Psoas muscle (tissue), 8 donors: ENCODE measurements around the gene UBL5. TPM values are rescaled to one million over a fixed set of nuclear protein-coding genes. Genes with fewer than 3 reads are reported as not detected.
"Not testable (repeated sequence)": the region's sequence is repeated elsewhere in the genome, so short reads cannot be mapped to it uniquely, and the experiment has no call there.

Experiments
- ATAC-seq, 4 donors: fragments of 200-7000 bp; cut with Tn5 transposase; one replicate each; pipeline ENCODE4 v1.9.1; 2020; ENCODE audit warnings: moderate library complexity in 3 of 4, mild to moderate bottlenecking in 2 of 4
- DNase-seq, 2 donors: peaks; one replicate each; pipeline ENCODE4 v3.0.0-alpha.2; 2020
- H3K27ac ChIP-seq: fragments of 200-600 bp; one replicate; pipeline ENCODE4 v1.8.0; 2022
- H3K27me3 ChIP-seq, 3 donors: fragments of 200-600 bp in 1 of 3; one replicate each; pipeline versions ENCODE4 v1.6.1 to v1.8.0; 2013 to 2022; ENCODE audit warnings: low read length in 2 of 3, mild to moderate bottlenecking in 2 of 3, moderate library complexity in 1 of 3; ENCODE audit not compliant: insufficient read depth in 3 of 3
- H3K36me3 ChIP-seq, 2 donors: fragments of 200-600 bp in 1 of 2; one replicate each; pipeline versions ENCODE4 v1.6.1 to v1.8.0; 2013 to 2022; ENCODE audit warnings: low read depth in 1 of 2, mild to moderate bottlenecking in 1 of 2, moderate library complexity in 1 of 2; ENCODE audit not compliant: insufficient read depth in 1 of 2
- H3K4me1 ChIP-seq: fragments of 200-600 bp; one replicate; pipeline ENCODE4 v1.8.0; 2022
- H3K4me3 ChIP-seq: fragments of 200-600 bp; one replicate; pipeline ENCODE4 v1.8.0; 2022; ENCODE audit warnings: mild to moderate bottlenecking
- H3K9me3 ChIP-seq: fragments of 200-600 bp; one replicate; pipeline ENCODE4 v1.8.0; 2022
- WGBS, 3 donors: extraction: QIAGEN DNeasy Blood & Tissue Kit; methylation state at CpG; one replicate each; pipeline versions ENCODE4 v1.1.6 to v1.1.7; 2013; 5-methylcytosine and 5-hydroxymethylcytosine counted together
- intact Hi-C, 2 donors: fragments of 100-400 bp; cut with DNase I; formaldehyde crosslinking; loops; one replicate each; pipeline versions ENCODE4 v1.11.0 to v1.14.2; 2022
- polyA plus RNA-seq, 3 donors: library from polyadenylated mRNA; stranded (reverse); fragments of 200-250 nt; gene quantifications; one replicate each; pipeline ENCODE4 v1.2.3, GENCODE V29; 2013
- total RNA-seq, 4 donors: library from RNA; stranded (reverse); fragmentation: NEBNext Ultra II Directional in 2 of 4; extraction: Animal tissue kit (Norgen Biotek cat#: 25700) in 2 of 4; gene quantifications; one replicate each; pipeline versions ENCODE4 v1.2.1 to v1.2.4, GENCODE V29; 2021 to 2023
- TF ChIP-seq, protein P1 (sequence below): fragments of 200-600 bp; IDR thresholded peaks from one replicate; pipeline ENCODE4 v1.8.0; 2022; ENCODE audit warnings: antibody characterized with exemption
- donor health status: healthy with polysubstance abuse.
- donor health status: DM: no; HTN: no; CAD: no; lungs with moderate emphysema.
- donor health status: Bipolar disorder and iron deficiency.
- donor health status: healthy.
- donor health status: DM: yes; HTN: yes; CAD: no.
- donor health status: DM: no; HTN: no; CAD: no.
- donor health status: DM: no; HTN: no; CAD: no.
- donor health status: DM: yes; HTN: yes; CAD: no.

The UBL5 gene
- total and polyA plus RNA-seq, 7 donors = 262 to 659 (median 368) TPM

DNA sequence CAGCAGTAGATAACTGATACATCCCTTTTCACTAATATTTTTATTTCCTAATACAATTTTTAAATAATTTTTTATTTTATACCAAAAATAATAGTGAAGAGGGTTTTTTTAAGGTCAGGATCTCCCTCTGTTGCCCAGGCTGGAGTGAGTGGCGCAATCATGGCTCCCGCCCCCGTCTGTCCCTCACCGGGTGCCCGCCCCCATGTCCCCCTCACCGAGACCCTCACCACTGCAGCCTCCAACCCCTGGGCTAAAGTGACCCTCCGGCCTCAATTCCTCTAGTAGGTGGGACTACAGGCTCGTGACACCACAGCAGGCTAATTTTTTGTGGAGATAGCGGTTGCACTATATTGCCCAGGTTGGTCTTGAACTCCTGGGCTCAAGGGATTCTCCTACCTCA, 41.4 kb upstream of the UBL5 start:
- 50 to 51% (median 51%) methylated on average over 9 of the region's 9 CpGs for WGBS, 3 donors
- Histone ChIP-seq H3K36me3 (no peaks in the 10 kb centered on the region), H3K4me3 (peak overlapping the region; percentile 69), H3K4me1 (no peaks in the 10 kb centered on the region), H3K27ac (peak overlapping the region; percentile 80), H3K27me3 (peaks cover 0 to 37% (median 4%) of the 10 kb centered on the region in 3 donors), H3K9me3 (no peaks in the 10 kb centered on the region)
- intact Hi-C loops = no loop called here
- no peak for DNase-seq
- no peak for ATAC-seq
- TF ChIP-seq, protein P1, sequence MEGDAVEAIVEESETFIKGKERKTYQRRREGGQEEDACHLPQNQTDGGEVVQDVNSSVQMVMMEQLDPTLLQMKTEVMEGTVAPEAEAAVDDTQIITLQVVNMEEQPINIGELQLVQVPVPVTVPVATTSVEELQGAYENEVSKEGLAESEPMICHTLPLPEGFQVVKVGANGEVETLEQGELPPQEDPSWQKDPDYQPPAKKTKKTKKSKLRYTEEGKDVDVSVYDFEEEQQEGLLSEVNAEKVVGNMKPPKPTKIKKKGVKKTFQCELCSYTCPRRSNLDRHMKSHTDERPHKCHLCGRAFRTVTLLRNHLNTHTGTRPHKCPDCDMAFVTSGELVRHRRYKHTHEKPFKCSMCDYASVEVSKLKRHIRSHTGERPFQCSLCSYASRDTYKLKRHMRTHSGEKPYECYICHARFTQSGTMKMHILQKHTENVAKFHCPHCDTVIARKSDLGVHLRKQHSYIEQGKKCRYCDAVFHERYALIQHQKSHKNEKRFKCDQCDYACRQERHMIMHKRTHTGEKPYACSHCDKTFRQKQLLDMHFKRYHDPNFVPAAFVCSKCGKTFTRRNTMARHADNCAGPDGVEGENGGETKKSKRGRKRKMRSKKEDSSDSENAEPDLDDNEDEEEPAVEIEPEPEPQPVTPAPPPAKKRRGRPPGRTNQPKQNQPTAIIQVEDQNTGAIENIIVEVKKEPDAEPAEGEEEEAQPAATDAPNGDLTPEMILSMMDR = no peak

DNA sequence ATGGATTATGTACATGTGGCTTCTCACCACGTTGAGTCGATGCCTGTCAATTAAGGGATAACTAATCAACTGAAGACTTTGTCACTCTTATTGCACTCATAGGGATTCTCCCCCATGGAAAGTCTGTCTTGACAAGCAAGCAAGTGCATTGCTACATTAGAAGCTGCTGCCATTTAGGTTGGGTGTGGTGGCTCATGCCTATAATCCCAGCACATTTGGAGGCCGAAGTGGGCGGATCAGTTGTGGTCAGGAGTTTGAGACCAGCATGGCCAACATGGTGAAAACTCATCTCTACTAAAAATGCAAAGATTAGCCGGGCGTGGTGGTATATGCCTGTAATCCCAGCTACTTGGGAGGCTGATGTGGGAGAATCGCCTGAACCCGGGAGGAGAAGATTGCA, 40.9 kb upstream of the UBL5 start:
- no peaks in the 10 kb centered on the region for H3K4me1 ChIP-seq
- WGBS, 3 donors = 87 to 90% (median 89%) methylated on average over 8 of the region's 8 CpGs
- TF ChIP-seq, protein P1 = no peak
- no peaks in the 10 kb centered on the region for H3K9me3 ChIP-seq
- intact Hi-C loops = no loop called here
- no peaks in the 10 kb centered on the region for H3K36me3 ChIP-seq
- no peak overlapping the region for H3K4me3 ChIP-seq
- ATAC-seq (no peak), DNase-seq (no peak)
- no peak overlapping the region for H3K27ac ChIP-seq
- H3K27me3 ChIP-seq = peaks cover 0 to 40% (median 4%) of the 10 kb centered on the region in 3 donors

DNA sequence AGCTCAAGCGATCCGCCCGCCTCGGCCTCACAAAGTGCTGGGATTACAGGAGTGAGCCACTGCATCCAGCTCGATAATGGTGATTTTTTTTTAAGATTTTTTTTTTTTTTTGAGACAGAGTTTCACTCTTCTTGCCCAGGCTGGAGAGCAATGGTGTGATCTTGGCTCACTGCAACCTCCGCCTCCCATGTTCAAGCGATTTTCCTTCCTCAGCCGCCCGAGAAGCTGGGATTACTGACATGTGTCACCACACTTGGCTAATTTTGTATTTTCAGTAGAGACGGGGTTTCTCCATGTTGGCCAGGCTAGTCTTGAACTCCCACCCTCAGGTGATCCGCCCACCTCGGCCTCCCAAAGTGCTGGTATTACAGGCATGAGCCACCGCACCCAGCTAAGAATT, 39.1 kb upstream of the UBL5 start:
- H3K36me3 ChIP-seq, intact Hi-C loops, H3K4me3 ChIP-seq, DNase-seq, H3K9me3 ChIP-seq, H3K4me1 ChIP-seq, ATAC-seq, H3K27ac ChIP-seq: not testable (repeated sequence)
- 90 to 92% (median 91%) methylated on average over 13 of the region's 13 CpGs for WGBS, 3 donors
- H3K27me3 ChIP-seq = peaks cover 0 to 44% (median 4%) of the 10 kb centered on the region in 3 donors

DNA sequence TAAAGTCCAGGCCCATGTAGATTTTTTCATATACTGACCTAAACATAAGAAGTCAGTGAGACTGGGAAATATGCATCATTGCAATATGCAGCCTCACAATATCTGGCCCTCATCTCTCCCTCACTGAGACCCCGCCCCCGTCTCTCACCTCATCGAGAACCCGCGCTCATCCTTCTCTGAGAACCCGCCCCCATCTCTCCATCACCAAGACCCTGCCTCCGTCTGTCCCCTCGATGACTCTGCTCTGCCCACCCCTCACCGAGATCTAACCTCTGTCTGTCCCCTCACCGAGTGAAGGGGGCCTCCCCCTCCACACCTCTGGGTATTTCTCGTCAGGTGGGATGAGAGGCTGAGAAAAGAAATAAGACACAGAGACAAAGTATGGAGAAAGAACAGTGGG, 38.7 kb upstream of the UBL5 start:
- Histone ChIP-seq H3K27me3 (peaks cover 0 to 44% (median 4%) of the 10 kb centered on the region in 3 donors), H3K27ac (no peak overlapping the region), H3K9me3 (no peaks in the 10 kb centered on the region), H3K36me3 (no peaks in the 10 kb centered on the region), H3K4me1 (no peaks in the 10 kb centered on the region), H3K4me3 (no peak overlapping the region)
- intact Hi-C loops = no loop called here
- DNase-seq (no peak), ATAC-seq (no peak)
- 72 to 78% (median 77%) methylated on average over 11 of the region's 11 CpGs for WGBS, 3 donors
- TF ChIP-seq, protein P1 = no peak

DNA sequence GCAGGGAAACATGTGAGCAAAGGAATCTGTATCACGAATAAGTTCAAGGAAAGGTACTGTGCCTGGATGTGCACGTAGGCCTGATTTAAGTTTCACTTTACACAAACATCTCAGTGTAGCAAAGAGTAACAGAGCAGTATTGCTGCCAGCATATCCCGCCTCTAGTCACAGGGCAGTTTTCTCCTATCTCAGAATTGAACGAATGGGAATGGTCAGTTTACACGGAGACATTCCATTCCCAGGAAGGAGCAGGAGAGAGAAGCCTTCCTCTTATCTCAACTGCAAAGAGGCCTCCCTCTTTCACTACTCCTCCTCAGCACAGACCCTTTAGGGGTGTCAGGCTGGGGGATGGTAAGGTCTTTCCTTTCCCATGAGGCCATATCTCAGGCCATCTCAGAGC, 38.1 kb upstream of the UBL5 start:
- H3K9me3 ChIP-seq, H3K36me3 ChIP-seq, H3K4me1 ChIP-seq, H3K27ac ChIP-seq, DNase-seq, intact Hi-C loops, H3K4me3 ChIP-seq, ATAC-seq: not testable (repeated sequence)
- WGBS, 3 donors = 46 to 51% (median 50%) methylated on average over 5 of the region's 5 CpGs
- H3K27me3 ChIP-seq = peaks cover 0 to 40% (median 4%) of the 10 kb centered on the region in 3 donors

DNA sequence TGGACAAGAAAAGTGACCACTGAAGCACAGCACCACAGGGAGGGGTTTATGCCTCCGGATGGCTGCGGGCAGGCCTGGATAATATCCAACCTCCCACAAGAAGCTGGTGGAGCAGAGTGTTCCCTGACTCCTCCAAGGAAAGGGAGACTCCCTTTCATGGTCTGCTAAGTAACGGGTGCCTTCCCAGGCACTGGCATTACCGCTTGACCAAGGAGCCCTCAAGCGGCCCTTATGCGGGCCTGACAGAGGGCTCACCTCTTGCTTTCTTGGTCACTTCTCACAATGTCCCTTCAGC, 36.7 kb upstream of the UBL5 start:
- not testable (repeated sequence) for H3K27ac ChIP-seq, H3K4me1 ChIP-seq, DNase-seq, H3K36me3 ChIP-seq, ATAC-seq, H3K9me3 ChIP-seq
- WGBS, 3 donors = 72 to 83% (median 76%) methylated on average over 6 of the region's 6 CpGs
- intact Hi-C loops = loop anchor here (5.0 kb wide), 2 partner anchors 164 to 479 kb away; no protein-coding TSS in a partner anchor
- H3K4me3 ChIP-seq = peak overlapping the region; percentile 52
- peaks cover 0 to 33% (median 2%) of the 10 kb centered on the region in 3 donors for H3K27me3 ChIP-seq
